ENCODE results near the gene MTUS2. TPM values are rescaled to one million over a fixed set of nuclear protein-coding genes. Genes with fewer than 3 reads are reported as not detected.

MTUS2 gene
- total RNA-seq, 1 experiment from 2014 or later: 0.11 TPM

DNA sequence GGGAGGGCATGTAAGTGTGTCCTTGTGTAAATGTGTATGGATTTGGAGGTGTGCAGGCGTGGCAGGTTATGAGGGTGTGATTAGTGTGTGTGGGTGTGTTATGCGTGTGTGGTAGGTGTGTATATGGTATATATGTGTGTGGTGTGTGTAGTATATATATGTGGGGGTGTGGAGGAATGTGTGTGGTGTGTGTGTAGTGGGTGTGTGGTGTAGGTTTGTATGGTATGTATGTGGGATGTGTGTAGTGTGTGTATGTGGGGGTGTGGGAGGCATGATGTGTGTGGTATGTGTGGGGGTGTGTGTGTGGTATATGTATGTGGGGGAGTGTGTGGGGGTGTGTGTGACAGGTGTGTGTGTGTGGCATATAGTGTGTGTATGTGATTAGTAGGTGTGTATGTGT is 671.1 kb downstream of the MTUS2 start:
- Histone ChIP-seq H3K9me3 (ENCODE audit: low read depth, low read length, poor library complexity, severe bottlenecking) (no peaks in the 10 kb centered on the region), H3K4me1 (ENCODE audit: insufficient read depth, low read length, poor library complexity, severe bottlenecking) (no peaks in the 10 kb centered on the region), H3K27me3 (replicated peaks; ENCODE audit: insufficient read depth, low read depth, low read length, poor library complexity) (peaks cover 9% of the 10 kb centered on the region), H3K4me3 (ENCODE audit: low read depth, low read length, poor library complexity, severe bottlenecking) (no peak overlapping the region), H3K36me3 (ENCODE audit: insufficient read depth, low read length, poor library complexity, severe bottlenecking) (no peaks in the 10 kb centered on the region), H3K27ac (ENCODE audit: low read depth, low read length, poor library complexity, severe bottlenecking) (no peak overlapping the region)
- no peak for DNase-seq (ENCODE audit: low spot score)
- ChIA-PET POLR2A (ENCODE audit: low non-redundant PET) (no interaction called here), CTCF (no interaction called here)
- intact Hi-C loops (cut with micrococcal nuclease; ENCODE audit: unreplicated experiment): no loop called here
- TF ChIP-seq, protein P1, sequence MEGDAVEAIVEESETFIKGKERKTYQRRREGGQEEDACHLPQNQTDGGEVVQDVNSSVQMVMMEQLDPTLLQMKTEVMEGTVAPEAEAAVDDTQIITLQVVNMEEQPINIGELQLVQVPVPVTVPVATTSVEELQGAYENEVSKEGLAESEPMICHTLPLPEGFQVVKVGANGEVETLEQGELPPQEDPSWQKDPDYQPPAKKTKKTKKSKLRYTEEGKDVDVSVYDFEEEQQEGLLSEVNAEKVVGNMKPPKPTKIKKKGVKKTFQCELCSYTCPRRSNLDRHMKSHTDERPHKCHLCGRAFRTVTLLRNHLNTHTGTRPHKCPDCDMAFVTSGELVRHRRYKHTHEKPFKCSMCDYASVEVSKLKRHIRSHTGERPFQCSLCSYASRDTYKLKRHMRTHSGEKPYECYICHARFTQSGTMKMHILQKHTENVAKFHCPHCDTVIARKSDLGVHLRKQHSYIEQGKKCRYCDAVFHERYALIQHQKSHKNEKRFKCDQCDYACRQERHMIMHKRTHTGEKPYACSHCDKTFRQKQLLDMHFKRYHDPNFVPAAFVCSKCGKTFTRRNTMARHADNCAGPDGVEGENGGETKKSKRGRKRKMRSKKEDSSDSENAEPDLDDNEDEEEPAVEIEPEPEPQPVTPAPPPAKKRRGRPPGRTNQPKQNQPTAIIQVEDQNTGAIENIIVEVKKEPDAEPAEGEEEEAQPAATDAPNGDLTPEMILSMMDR (conservative IDR thresholded peaks at IDR 0.05; ENCODE audit: low read depth, low read length): no peak
- TF ChIP-seq EZH2 (IDR thresholded peaks at IDR 0.05; ENCODE audit: borderline replicate concordance, low read depth, low read length, poor library complexity, severe bottlenecking): no peak
- no TSS peak for BruUV-seq (replicated peaks)

DNA sequence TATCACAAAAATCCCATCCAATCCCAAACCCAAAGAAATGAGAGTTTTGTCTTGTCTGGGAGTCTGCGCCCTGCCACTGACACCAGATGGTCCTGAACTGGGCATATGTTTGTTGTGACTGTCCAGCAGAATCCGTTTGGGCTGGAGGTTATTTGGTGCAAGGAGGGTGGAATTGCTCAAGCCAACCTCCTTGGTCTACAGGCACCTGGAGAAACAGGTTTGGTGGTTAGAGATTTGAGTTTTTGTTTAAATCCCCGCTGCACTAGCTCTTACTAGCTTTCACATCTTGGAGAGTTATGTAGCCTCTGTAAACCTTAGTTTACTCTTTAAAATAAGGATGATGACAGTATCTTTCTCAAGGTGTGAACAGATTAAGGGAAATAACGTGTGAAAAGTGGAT is 673.7 kb downstream of the MTUS2 start:
- H3K4me3 ChIP-seq (ENCODE audit: low read depth, low read length, poor library complexity, severe bottlenecking): no peak overlapping the region
- ChIA-PET POLR2A (ENCODE audit: low non-redundant PET) (no interaction called here), CTCF (no interaction called here)
- intact Hi-C loops (cut with micrococcal nuclease; ENCODE audit: unreplicated experiment): no loop called here
- no peaks in the 10 kb centered on the region for H3K9me3 ChIP-seq (ENCODE audit: low read depth, low read length, poor library complexity, severe bottlenecking)
- no peak overlapping the region for H3K27ac ChIP-seq (ENCODE audit: low read depth, low read length, poor library complexity, severe bottlenecking)
- no peaks in the 10 kb centered on the region for H3K4me1 ChIP-seq (ENCODE audit: insufficient read depth, low read length, poor library complexity, severe bottlenecking)
- no peak for DNase-seq (ENCODE audit: low spot score)
- no TSS peak for BruUV-seq (replicated peaks)
- H3K36me3 ChIP-seq (ENCODE audit: insufficient read depth, low read length, poor library complexity, severe bottlenecking): no peaks in the 10 kb centered on the region
- TF ChIP-seq, protein P1 (conservative IDR thresholded peaks at IDR 0.05; ENCODE audit: low read depth, low read length): no peak
- TF ChIP-seq EZH2 (IDR thresholded peaks at IDR 0.05; ENCODE audit: borderline replicate concordance, low read depth, low read length, poor library complexity, severe bottlenecking): no peak
- peaks cover 9% of the 10 kb centered on the region for H3K27me3 ChIP-seq (replicated peaks; ENCODE audit: insufficient read depth, low read depth, low read length, poor library complexity)

DNA sequence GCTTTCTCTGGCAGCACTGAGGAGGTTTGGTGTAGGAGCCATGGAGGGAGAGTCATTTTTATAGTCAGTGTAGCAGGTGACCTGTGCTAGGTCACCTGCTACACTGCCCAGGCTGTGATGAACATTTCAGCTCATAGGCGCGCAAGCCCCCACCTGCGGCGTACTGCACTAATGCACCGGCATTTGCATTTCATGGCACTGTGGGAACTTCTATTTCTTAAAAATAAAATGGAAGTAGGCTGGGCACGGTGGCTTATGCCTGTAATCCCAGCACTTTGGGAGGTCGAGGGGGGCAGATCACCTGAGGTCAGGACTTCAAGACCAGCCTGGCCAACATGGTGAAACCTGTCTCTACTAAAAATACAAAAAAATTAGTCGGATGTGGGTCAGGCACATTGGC is 674.4 kb downstream of the MTUS2 start:
- H3K9me3 ChIP-seq (ENCODE audit: low read depth, low read length, poor library complexity, severe bottlenecking): no peaks in the 10 kb centered on the region
- H3K27me3 ChIP-seq (replicated peaks; ENCODE audit: insufficient read depth, low read depth, low read length, poor library complexity): peaks cover 9% of the 10 kb centered on the region
- BruUV-seq (replicated peaks): no TSS peak
- H3K4me1 ChIP-seq (ENCODE audit: insufficient read depth, low read length, poor library complexity, severe bottlenecking): no peaks in the 10 kb centered on the region
- no peak for TF ChIP-seq EZH2 (IDR thresholded peaks at IDR 0.05; ENCODE audit: borderline replicate concordance, low read depth, low read length, poor library complexity, severe bottlenecking)
- TF ChIP-seq, protein P1 (conservative IDR thresholded peaks at IDR 0.05; ENCODE audit: low read depth, low read length): no peak
- POLR2A ChIA-PET (ENCODE audit: low non-redundant PET): no interaction called here
- no peak for DNase-seq (ENCODE audit: low spot score)
- H3K36me3 ChIP-seq (ENCODE audit: insufficient read depth, low read length, poor library complexity, severe bottlenecking): no peaks in the 10 kb centered on the region
- intact Hi-C loops (cut with micrococcal nuclease; ENCODE audit: unreplicated experiment): no loop called here
- H3K4me3 ChIP-seq (ENCODE audit: low read depth, low read length, poor library complexity, severe bottlenecking): no peak overlapping the region
- H3K27ac ChIP-seq (ENCODE audit: low read depth, low read length, poor library complexity, severe bottlenecking): no peak overlapping the region
- CTCF ChIA-PET: no interaction called here
